HT-29 (cell line): ENCODE results near the gene FNDC10. TPM values are rescaled to one million over a fixed set of nuclear protein-coding genes. Genes with fewer than 3 reads are reported as not detected.

Source experiments
- DNase-seq: peaks from one replicate; pipeline ENCODE4 v3.0.0-alpha.2; 2015; ENCODE audit warnings: low spot score
- total RNA-seq: library from RNA; depleted of rRNA; stranded (reverse); fragments of >200 nt; shearing (Covaris generic); gene quantifications from 2 replicates; pipeline ENCODE4 v1.2.3, GENCODE V29; 2014; rRNA removed

Gene FNDC10
- total RNA-seq, 1 experiment from 2014 or later: not detected

- DNase-seq: no peak
These were observed 51.3 kb downstream of the FNDC10 start for GRCh38 chr1:1548591-1548990.

Other genes starting within 250 kb of the FNDC10 start
- not detected in 2 replicates for gene MXRA8, start 241.6 kb downstream of the FNDC10 start, total RNA-seq
- gene AURKAIP1, start 224.9 kb downstream of the FNDC10 start, total RNA-seq: 377 and 383 TPM in 2 replicates
- gene CCNL2, start 200.8 kb downstream of the FNDC10 start, total RNA-seq: 200 and 243 TPM in 2 replicates
- 235 and 276 TPM in 2 replicates for gene MRPL20, start 192.8 kb downstream of the FNDC10 start, total RNA-seq
- gene ANKRD65, start 178.9 kb downstream of the FNDC10 start, total RNA-seq: 0.44 and 1.4 TPM in 2 replicates
- gene VWA1, start 164.4 kb downstream of the FNDC10 start, total RNA-seq: 220 and 232 TPM in 2 replicates
- gene ATAD3C, start 150.4 kb downstream of the FNDC10 start, total RNA-seq: 2.3 and 3.1 TPM in 2 replicates
- 102 and 111 TPM in 2 replicates for gene ATAD3B, start 128.4 kb downstream of the FNDC10 start, total RNA-seq
- gene ATAD3A, start 88.0 kb downstream of the FNDC10 start, total RNA-seq: 155 and 162 TPM in 2 replicates
- gene TMEM240, start 59.5 kb downstream of the FNDC10 start, total RNA-seq: 1.4 and 2.4 TPM in 2 replicates
- gene SSU72, start 25.3 kb downstream of the FNDC10 start, total RNA-seq: 140 and 148 TPM in 2 replicates
- 65.3 and 89.0 TPM in 2 replicates for gene MIB2, start 15.4 kb upstream of the FNDC10 start, total RNA-seq
- gene MMP23B, start 32.0 kb upstream of the FNDC10 start, total RNA-seq: 0.10 and 1.3 TPM in 2 replicates
- gene CDK11B, start 58.9 kb upstream of the FNDC10 start, total RNA-seq: 21.9 and 24.1 TPM in 2 replicates
- gene SLC35E2B, start 92.7 kb upstream of the FNDC10 start, total RNA-seq: 34.6 and 35.1 TPM in 2 replicates
- 55.8 and 62.9 TPM in 2 replicates for gene CDK11A, start 124.2 kb upstream of the FNDC10 start, total RNA-seq
- 98.1 and 99.6 TPM in 2 replicates for gene NADK, start 178.3 kb upstream of the FNDC10 start, total RNA-seq